Measurements from ENCODE around the gene ECSIT.

GRCh38 chr19:11478167-11479089, 50.5 kb downstream of the ECSIT start:
- TF ChIP-seq REST (IDR thresholded peaks at IDR 0.05; ENCODE audit: insufficient read depth in 1 of 2, low read depth in 2 of 2, low read length in 1 of 2) (no peak), CTCF (IDR thresholded peaks at IDR 0.05) (no peak)
